NOMO-1 treated with dmso at 0.1 percent for 144 hours (cell line): ENCODE results near the gene WDR90.
"Not testable (repeated sequence)": the region's sequence is repeated elsewhere in the genome, so short reads cannot be mapped to it uniquely, and the experiment has no call there.

ENCODE experiments used
- DNase-seq: peaks from one replicate; lab custom pipeline; 2025; ENCODE audit not compliant: unreplicated experiment; lab: John Stamatoyannopoulos, UW

WDR90 gene

GRCh38 chr16:684961-685696, 36.0 kb downstream of the WDR90 start:
- no peak for DNase-seq

- no peak for DNase-seq
These were observed 36.8 kb downstream of the WDR90 start for GRCh38 chr16:685967-686366.

- no peak for DNase-seq
These were observed 37.5 kb downstream of the WDR90 start for GRCh38 chr16:686459-687260.

- DNase-seq = no peak
These were observed 38.3 kb downstream of the WDR90 start for GRCh38 chr16:687499-687898.

- no peak for DNase-seq
These were observed 40.2 kb downstream of the WDR90 start for GRCh38 chr16:689175-689897.

- DNase-seq = not testable (repeated sequence)
These were observed 42.1 kb downstream of the WDR90 start for GRCh38 chr16:691242-691641.

GRCh38 chr16:692356-693108, 43.4 kb downstream of the WDR90 start:
- DNase-seq = no peak

- no peak for DNase-seq
These were observed 44.2 kb downstream of the WDR90 start for GRCh38 chr16:693364-693763.

- no peak for DNase-seq
These were observed 44.6 kb downstream of the WDR90 start for GRCh38 chr16:693766-694165.

- no peak for DNase-seq
These were observed 45.2 kb downstream of the WDR90 start for GRCh38 chr16:694187-694862.

GRCh38 chr16:694863-695354, 45.7 kb downstream of the WDR90 start:
- DNase-seq = no peak

- DNase-seq = no peak
These were observed 46.4 kb downstream of the WDR90 start for GRCh38 chr16:695355-696089.

GRCh38 chr16:698911-699671, 49.9 kb downstream of the WDR90 start:
- no peak for DNase-seq

- no peak for DNase-seq
These were observed 51.8 kb downstream of the WDR90 start for GRCh38 chr16:700684-701584.

GRCh38 chr16:702341-702740, 53.2 kb downstream of the WDR90 start:
- DNase-seq = no peak

GRCh38 chr16:703406-703805, 54.2 kb downstream of the WDR90 start:
- DNase-seq = no peak

GRCh38 chr16:704047-704446, 54.9 kb downstream of the WDR90 start:
- no peak for DNase-seq
